ENCODE data around the gene CHN2. TPM values are rescaled to one million over a fixed set of nuclear protein-coding genes. Genes with fewer than 3 reads are reported as not detected.
A peak's percentile ranks its signal among the peaks of the same experiment; 100 is the strongest.

CHN2 gene
- total RNA-seq, 2 donors from 2014 or later, result 7.0 to 29.1 TPM

DNA sequence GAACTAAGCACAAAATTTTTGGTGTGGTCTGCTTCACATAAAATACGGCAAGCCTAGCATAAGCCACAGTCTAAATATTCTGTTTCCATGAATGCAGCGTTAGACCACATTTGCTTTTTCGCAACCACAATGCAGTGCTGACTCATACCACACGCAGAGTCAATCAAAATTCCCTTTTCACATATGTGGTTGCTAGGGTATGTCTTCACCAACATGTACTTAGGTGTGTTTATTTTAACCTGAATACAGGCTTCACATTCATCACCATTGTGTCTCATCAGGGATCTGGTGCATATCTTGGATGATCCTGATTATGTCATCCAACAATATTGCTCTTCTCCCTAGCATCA is 90.8 kb downstream of the CHN2 start:
- Histone ChIP-seq H3K36me3 (no peaks in the 10 kb centered on the region), H3K27ac (no peak overlapping the region), H3K9me3 (no peaks in the 10 kb centered on the region), H3K27me3 (replicated peaks; ENCODE audit: insufficient read depth) (no peaks in the 10 kb centered on the region), H3K4me3 (no peak overlapping the region), H3K4me1 (replicated peaks) (no peaks in the 10 kb centered on the region)
- TF ChIP-seq POLR2AphosphoS5 (IDR thresholded peaks at IDR 0.05), result no peak
- TF ChIP-seq, protein P1, sequence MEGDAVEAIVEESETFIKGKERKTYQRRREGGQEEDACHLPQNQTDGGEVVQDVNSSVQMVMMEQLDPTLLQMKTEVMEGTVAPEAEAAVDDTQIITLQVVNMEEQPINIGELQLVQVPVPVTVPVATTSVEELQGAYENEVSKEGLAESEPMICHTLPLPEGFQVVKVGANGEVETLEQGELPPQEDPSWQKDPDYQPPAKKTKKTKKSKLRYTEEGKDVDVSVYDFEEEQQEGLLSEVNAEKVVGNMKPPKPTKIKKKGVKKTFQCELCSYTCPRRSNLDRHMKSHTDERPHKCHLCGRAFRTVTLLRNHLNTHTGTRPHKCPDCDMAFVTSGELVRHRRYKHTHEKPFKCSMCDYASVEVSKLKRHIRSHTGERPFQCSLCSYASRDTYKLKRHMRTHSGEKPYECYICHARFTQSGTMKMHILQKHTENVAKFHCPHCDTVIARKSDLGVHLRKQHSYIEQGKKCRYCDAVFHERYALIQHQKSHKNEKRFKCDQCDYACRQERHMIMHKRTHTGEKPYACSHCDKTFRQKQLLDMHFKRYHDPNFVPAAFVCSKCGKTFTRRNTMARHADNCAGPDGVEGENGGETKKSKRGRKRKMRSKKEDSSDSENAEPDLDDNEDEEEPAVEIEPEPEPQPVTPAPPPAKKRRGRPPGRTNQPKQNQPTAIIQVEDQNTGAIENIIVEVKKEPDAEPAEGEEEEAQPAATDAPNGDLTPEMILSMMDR (IDR thresholded peaks at IDR 0.05), result no peak
- no peak for TF ChIP-seq POLR2A (IDR thresholded peaks at IDR 0.05)
- no peak for DNase-seq (ENCODE audit: low spot score)
- intact Hi-C loops (cut with DNase I), result no loop called here
- WGBS, result 89% methylated on average over 4 of the region's 4 CpGs

DNA sequence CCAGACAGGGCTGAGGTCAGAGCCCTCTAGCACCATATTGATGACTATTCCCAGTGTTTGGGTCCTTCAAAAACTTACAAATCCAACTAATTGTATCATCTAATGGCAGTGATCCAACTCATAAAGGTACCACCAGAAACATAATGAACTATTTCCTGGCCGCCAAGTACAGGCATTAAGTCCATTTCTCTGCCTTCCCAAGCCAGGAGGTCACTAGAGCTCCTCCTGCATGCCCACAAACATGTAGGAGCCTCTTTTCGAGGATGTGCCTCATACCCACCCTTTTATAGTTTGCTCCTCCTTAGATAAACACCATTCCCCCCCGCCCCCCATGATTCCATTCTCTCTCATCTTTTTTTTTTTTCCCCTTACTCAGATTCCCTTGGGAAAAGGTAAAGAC is 91.3 kb downstream of the CHN2 start:
- intact Hi-C loops (cut with DNase I), result no loop called here
- WGBS, result 85% methylated on average over 3 of the region's 3 CpGs
- H3K27me3 ChIP-seq (replicated peaks; ENCODE audit: insufficient read depth), result no peaks in the 10 kb centered on the region
- no peak overlapping the region for H3K27ac ChIP-seq
- TF ChIP-seq, protein P1 (IDR thresholded peaks at IDR 0.05), result no peak
- TF ChIP-seq POLR2AphosphoS5 (IDR thresholded peaks at IDR 0.05), result no peak
- TF ChIP-seq POLR2A (IDR thresholded peaks at IDR 0.05), result no peak
- H3K4me3 ChIP-seq, result no peak overlapping the region
- no peaks in the 10 kb centered on the region for H3K4me1 ChIP-seq (replicated peaks)
- no peak for DNase-seq (ENCODE audit: low spot score)
- no peaks in the 10 kb centered on the region for H3K36me3 ChIP-seq
- H3K9me3 ChIP-seq, result no peaks in the 10 kb centered on the region

DNA sequence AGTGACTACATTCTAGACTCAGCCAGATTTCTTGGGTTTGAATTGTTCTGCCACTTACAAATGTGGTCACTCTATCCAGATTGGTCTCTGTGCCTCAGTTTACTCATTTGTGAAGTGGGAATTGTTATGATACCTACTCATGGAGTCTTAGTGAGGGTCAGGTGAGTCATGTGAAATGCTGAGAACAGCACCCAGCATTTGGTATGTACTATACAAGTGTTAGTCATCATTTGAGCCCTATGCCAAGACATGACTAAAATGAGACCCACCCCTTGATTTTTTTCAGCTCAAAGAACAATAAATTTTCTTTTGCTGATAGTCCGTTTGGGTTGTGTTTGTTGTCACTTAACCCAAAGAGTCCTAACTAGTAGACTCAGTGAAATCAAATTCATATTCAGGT is 92.8 kb downstream of the CHN2 start:
- DNase-seq (ENCODE audit: low spot score), result no peak
- TF ChIP-seq, protein P1 (IDR thresholded peaks at IDR 0.05), result no peak
- TF ChIP-seq POLR2A (IDR thresholded peaks at IDR 0.05), result no peak
- no peak for TF ChIP-seq POLR2AphosphoS5 (IDR thresholded peaks at IDR 0.05)
- no peak overlapping the region for H3K4me3 ChIP-seq
- no peaks in the 10 kb centered on the region for H3K36me3 ChIP-seq
- H3K27ac ChIP-seq, result no peak overlapping the region
- no peaks in the 10 kb centered on the region for H3K9me3 ChIP-seq
- 27% methylated on average over 1 of the region's 1 CpG for WGBS
- no peaks in the 10 kb centered on the region for H3K27me3 ChIP-seq (replicated peaks; ENCODE audit: insufficient read depth)
- H3K4me1 ChIP-seq (replicated peaks), result no peaks in the 10 kb centered on the region
- intact Hi-C loops (cut with DNase I), result no loop called here

DNA sequence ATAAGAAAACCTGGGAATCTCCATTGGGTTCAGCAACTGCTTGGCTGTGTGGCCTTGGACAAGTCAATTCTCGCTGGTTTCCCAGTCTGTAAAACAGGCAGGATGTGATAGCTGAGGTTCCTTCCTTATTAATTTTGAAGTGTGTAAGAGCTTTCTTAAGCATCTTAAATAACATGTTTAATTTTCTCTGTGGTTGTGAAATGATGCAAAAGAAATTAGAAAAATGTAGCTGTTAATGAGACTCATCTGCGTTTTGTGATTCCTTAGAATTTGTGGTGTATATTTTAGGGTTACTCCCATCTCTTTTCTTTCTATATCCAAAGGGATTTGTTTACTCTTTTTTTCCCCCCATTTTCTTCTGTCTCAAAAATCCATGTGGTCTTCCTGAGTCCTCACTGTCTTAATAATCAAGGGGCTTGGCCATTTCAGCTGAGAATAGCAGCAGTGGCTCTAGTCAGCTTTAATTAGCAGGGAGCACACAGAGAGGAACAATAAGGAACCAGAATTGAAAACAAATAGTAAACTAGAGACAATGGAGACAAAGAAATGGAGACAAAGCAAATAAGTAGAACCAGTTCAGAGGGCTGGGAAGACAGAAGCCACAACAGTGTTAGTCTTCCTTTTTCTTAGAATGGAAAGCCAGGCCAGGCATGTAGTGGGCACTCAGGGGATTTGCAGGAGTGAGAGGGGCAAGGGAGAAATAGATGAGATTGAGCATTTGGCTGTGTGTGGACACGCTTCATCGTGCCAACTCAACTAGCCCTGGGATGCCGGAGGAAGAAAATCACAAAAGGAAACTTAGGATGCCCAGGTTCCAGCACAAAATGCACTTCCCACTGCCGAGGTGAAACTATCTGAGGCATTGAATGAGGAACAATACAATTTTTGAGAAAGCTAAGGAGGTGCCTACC is 93.9 kb downstream of the CHN2 start:
- no peaks in the 10 kb centered on the region for H3K36me3 ChIP-seq
- DNase-seq (ENCODE audit: low spot score), result no peak
- intact Hi-C loops (cut with DNase I), result no loop called here
- H3K9me3 ChIP-seq, result no peaks in the 10 kb centered on the region
- H3K27me3 ChIP-seq (replicated peaks; ENCODE audit: insufficient read depth), result no peaks in the 10 kb centered on the region
- H3K4me1 ChIP-seq (replicated peaks), result no peaks in the 10 kb centered on the region
- H3K4me3 ChIP-seq, result no peak overlapping the region
- TF ChIP-seq POLR2AphosphoS5 (IDR thresholded peaks at IDR 0.05) (peak; percentile 17), POLR2A (IDR thresholded peaks at IDR 0.05) (no peak)
- 82% methylated on average over 6 of the region's 6 CpGs for WGBS
- peak overlapping the region in 1 of 2 donors; percentile 31 for H3K27ac ChIP-seq

DNA sequence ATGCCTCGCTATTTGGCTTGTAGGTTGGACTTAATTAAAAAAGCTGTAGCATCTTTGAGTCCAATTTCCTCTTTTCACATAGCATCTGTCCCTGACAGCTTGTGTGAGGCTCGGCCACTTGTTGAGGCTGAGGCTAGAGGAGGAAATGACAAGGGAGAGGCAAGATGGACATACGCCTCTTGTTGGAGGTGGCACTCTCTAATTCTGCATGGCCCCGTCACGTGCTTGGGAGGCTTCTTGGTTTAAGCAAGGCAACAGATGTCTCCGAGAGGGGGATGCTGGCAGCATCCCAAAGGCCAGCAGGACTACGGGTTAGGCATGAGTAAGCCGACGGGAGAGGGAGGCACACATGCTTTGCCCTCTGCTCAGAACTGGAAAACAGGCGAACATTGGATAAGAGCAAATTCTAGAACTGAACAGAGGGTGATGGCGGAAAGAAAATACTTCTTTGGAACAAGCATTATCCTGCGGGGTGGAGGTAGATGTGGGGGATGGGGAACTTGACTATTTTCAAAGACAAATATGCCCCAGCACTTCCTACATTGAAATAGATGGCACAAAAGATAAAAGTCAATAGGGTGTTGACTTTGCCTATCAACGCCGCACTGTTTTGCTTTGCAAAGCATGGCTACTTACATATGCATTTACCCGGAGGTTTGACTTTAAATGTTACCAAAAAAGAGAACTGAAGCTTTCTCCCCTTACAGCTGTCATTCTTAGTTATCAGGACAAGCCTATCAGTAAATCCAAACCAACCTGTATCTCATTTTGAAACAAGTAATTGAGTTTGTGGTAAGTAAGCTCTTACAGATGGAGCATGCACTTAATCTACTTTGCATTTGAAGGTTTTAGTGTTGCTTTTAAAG is 94.8 kb downstream of the CHN2 start:
- H3K27ac ChIP-seq, result peak overlapping the region in 1 of 2 donors; percentile 31
- no peaks in the 10 kb centered on the region for H3K27me3 ChIP-seq (replicated peaks; ENCODE audit: insufficient read depth)
- H3K36me3 ChIP-seq, result no peaks in the 10 kb centered on the region
- no peak overlapping the region for H3K4me3 ChIP-seq
- no peaks in the 10 kb centered on the region for H3K9me3 ChIP-seq
- no peak for DNase-seq (ENCODE audit: low spot score)
- intact Hi-C loops (cut with DNase I), result no loop called here
- no peak for TF ChIP-seq POLR2A (IDR thresholded peaks at IDR 0.05)
- TF ChIP-seq, protein P1 (IDR thresholded peaks at IDR 0.05), result no peak
- TF ChIP-seq POLR2AphosphoS5 (IDR thresholded peaks at IDR 0.05), result no peak
- WGBS, result 78% methylated on average over 15 of the region's 15 CpGs
- H3K4me1 ChIP-seq (replicated peaks), result no peaks in the 10 kb centered on the region

All from prostate gland (tissue), 2 donors.